Stimulated activated CD8-positive, alpha-beta memory T cell treated with anti-CD3 and anti-CD28 coated beads, Interleukin-7, amount 100 ng/mL, for 48 hours (primary cell): ENCODE data around the gene LRRC71.

Source experiments
- DNase-seq, 2 donors: peaks; one replicate each; pipeline ENCODE4 v3.0.0-alpha.2; 2020; ENCODE audit warnings: low read depth in 1 of 2; ENCODE audit errors: extremely low read depth in 1 of 2

LRRC71 gene

GRCh38 chr1:156920233-156921052 is at the start of gene LRRC71:
LRRC71 (plus strand) TSS chr1:156920632; CDS start chr1:156920804, 172 bp downstream.
- peak; percentile 55 to 60 for DNase-seq

- DNase-seq = no peak
Observed at GRCh38 chr1:156873659-156874058, 46.8 kb upstream of the LRRC71 start.

GRCh38 chr1:156874142-156874541 is 46.3 kb upstream of the LRRC71 start:
- no peak for DNase-seq

GRCh38 chr1:156874572-156875340 is 45.7 kb upstream of the LRRC71 start:
- DNase-seq = no peak

GRCh38 chr1:156875341-156875615 is 45.2 kb upstream of the LRRC71 start:
- DNase-seq = no peak

- DNase-seq = no peak
Observed at GRCh38 chr1:156876281-156876680, 44.2 kb upstream of the LRRC71 start.

GRCh38 chr1:156877433-156878170 is 42.8 kb upstream of the LRRC71 start:
- no peak for DNase-seq

- no peak for DNase-seq
Observed at GRCh38 chr1:156879876-156880275, 40.6 kb upstream of the LRRC71 start.

GRCh38 chr1:156880473-156880872 is 40.0 kb upstream of the LRRC71 start:
- DNase-seq = no peak

- no peak for DNase-seq
Observed at GRCh38 chr1:156881101-156881500, 39.3 kb upstream of the LRRC71 start.

GRCh38 chr1:156881663-156882062 is 38.8 kb upstream of the LRRC71 start:
- no peak for DNase-seq

GRCh38 chr1:156882543-156882942 is 37.9 kb upstream of the LRRC71 start:
- DNase-seq = no peak

- no peak for DNase-seq
Observed at GRCh38 chr1:156883919-156884318, 36.5 kb upstream of the LRRC71 start.

GRCh38 chr1:156884560-156885184 is 35.8 kb upstream of the LRRC71 start:
- DNase-seq = no peak

GRCh38 chr1:156885314-156885713 is 35.1 kb upstream of the LRRC71 start:
- DNase-seq = no peak

GRCh38 chr1:156885880-156886355 is 34.5 kb upstream of the LRRC71 start:
- DNase-seq = no peak

- no peak for DNase-seq
Observed at GRCh38 chr1:156886583-156887281, 33.7 kb upstream of the LRRC71 start.

- DNase-seq = no peak
Observed at GRCh38 chr1:156887317-156887716, 33.1 kb upstream of the LRRC71 start.

GRCh38 chr1:156887734-156888133 is 32.7 kb upstream of the LRRC71 start:
- no peak for DNase-seq

GRCh38 chr1:156889802-156890580 is 30.4 kb upstream of the LRRC71 start:
- peak; percentile 19 to 39 for DNase-seq
